OCI-LY1 (cell line): ENCODE results near the gene ERBB3.

Experiments used
- H2AFZ ChIP-seq: fragments of 200-600 bp; sonication (generic), shearing (Covaris generic); 2 replicates; pipeline ENCODE4 v1.6.0; 2014; ENCODE audit warnings: antibody characterized with exemption, mild to moderate bottlenecking, low read length
- H3F3A ChIP-seq: fragments of 200-600 bp; sonication (generic), shearing (Covaris generic); 2 replicates; pipeline ENCODE4 v1.6.0; 2014; ENCODE audit warnings: mild to moderate bottlenecking, antibody characterized with exemption, low read length, moderate library complexity; ENCODE audit not compliant: insufficient read depth
- H3K27ac ChIP-seq: fragments of 200-600 bp; sonication (generic); 2 replicates; pipeline ENCODE4 v1.5.1; 2014; ENCODE audit warnings: low read length, mixed run types, mild to moderate bottlenecking, low read depth; ENCODE audit not compliant: poor library complexity, severe bottlenecking
- H3K27me3 ChIP-seq: fragments of 200-600 bp; sonication (generic); 2 replicates; pipeline ENCODE4 v1.6.0; 2014; ENCODE audit warnings: antibody characterized with exemption, mild to moderate bottlenecking, low read length, moderate library complexity; ENCODE audit not compliant: insufficient read depth
- H3K36me3 ChIP-seq: fragments of 200-600 bp; sonication (generic); 2 replicates; pipeline ENCODE4 v1.6.1; 2014; ENCODE audit warnings: mild to moderate bottlenecking, antibody characterized with exemption, low read length, moderate library complexity, mixed read lengths; ENCODE audit not compliant: insufficient read depth
- H3K4me1 ChIP-seq: fragments of 200-600 bp; sonication (generic); 2 replicates; pipeline ENCODE4 v1.5.1; 2014; ENCODE audit warnings: mild to moderate bottlenecking, low read length, moderate library complexity; ENCODE audit not compliant: insufficient read depth, severe bottlenecking
- H3K4me2 ChIP-seq: fragments of 200-600 bp; sonication (generic), shearing (Covaris generic); 2 replicates; pipeline ENCODE4 v1.6.1; 2014; ENCODE audit warnings: low read length
- H3K4me3 ChIP-seq: fragments of 200-600 bp; sonication (generic); 2 replicates; pipeline ENCODE4 v1.5.1; 2014; ENCODE audit warnings: low read length, low read depth, mild to moderate bottlenecking, mixed read lengths; ENCODE audit not compliant: poor library complexity, severe bottlenecking
- H3K79me2 ChIP-seq: fragments of 200-600 bp; shearing (Covaris generic); 2 replicates; pipeline ENCODE4 v1.6.1; 2016; ENCODE audit warnings: mixed run types, low read length, mixed read lengths; ENCODE audit not compliant: insufficient read depth
- H3K9ac ChIP-seq: fragments of 200-600 bp; sonication (generic), shearing (Covaris generic); 2 replicates; pipeline ENCODE4 v1.6.1; 2014; ENCODE audit warnings: mild to moderate bottlenecking, low read length, mixed read lengths
- H3K9me2 ChIP-seq: fragments of 200-600 bp; sonication (generic), shearing (Covaris generic); 2 replicates; pipeline ENCODE4 v1.6.1; 2014; ENCODE audit warnings: low read depth, mild to moderate bottlenecking, low read length, mixed read lengths
- H3K9me3 ChIP-seq: fragments of 200-600 bp; shearing (Covaris generic); 2 replicates; pipeline ENCODE4 v1.6.1; 2014; ENCODE audit warnings: low read length, mixed read lengths
- H4K20me1 ChIP-seq: fragments of 200-600 bp; sonication (generic), shearing (Covaris generic); 2 replicates; pipeline ENCODE4 v1.6.0; 2016; ENCODE audit warnings: mild to moderate bottlenecking, low read length; ENCODE audit not compliant: insufficient read depth
- EZH2 ChIP-seq: fragments of 200-600 bp; sonication (generic), shearing (Covaris generic); IDR thresholded peaks from 2 replicates; pipeline ENCODE4 v1.8.0; 2017; ENCODE audit warnings: borderline replicate concordance, mixed run types, mild to moderate bottlenecking, antibody characterized with exemption, low read length, moderate library complexity, mixed read lengths
- TF ChIP-seq, protein P1 (sequence below): fragments of 200-600 bp; sonication (generic), shearing (Covaris generic); IDR thresholded peaks from 2 replicates; pipeline ENCODE4 v1.5.1; 2017; ENCODE audit warnings: mild to moderate bottlenecking, antibody characterized with exemption, low read length, moderate library complexity, mixed read lengths

ERBB3 gene

GRCh38 chr12:56037161-56037560, 42.8 kb upstream of the ERBB3 start:
- Histone ChIP-seq H3K9ac (no peak overlapping the region), H3K79me2 (peaks cover 3% of the 10 kb centered on the region), H3K4me3 (no peak overlapping the region), H3K36me3 (no peaks in the 10 kb centered on the region; the same call in 1 of the 2 replicates), H3K27ac (no peak overlapping the region), H3K9me3 (no peaks in the 10 kb centered on the region), H3F3A (no peaks in the 10 kb centered on the region), H4K20me1 (no peaks in the 10 kb centered on the region), H3K4me2 (no peak overlapping the region), H3K27me3 (no peaks in the 10 kb centered on the region), H3K4me1 (peaks cover 9% of the 10 kb centered on the region), H2AFZ (no peak overlapping the region), H3K9me2 (no peaks in the 10 kb centered on the region)
- TF ChIP-seq, protein P1, sequence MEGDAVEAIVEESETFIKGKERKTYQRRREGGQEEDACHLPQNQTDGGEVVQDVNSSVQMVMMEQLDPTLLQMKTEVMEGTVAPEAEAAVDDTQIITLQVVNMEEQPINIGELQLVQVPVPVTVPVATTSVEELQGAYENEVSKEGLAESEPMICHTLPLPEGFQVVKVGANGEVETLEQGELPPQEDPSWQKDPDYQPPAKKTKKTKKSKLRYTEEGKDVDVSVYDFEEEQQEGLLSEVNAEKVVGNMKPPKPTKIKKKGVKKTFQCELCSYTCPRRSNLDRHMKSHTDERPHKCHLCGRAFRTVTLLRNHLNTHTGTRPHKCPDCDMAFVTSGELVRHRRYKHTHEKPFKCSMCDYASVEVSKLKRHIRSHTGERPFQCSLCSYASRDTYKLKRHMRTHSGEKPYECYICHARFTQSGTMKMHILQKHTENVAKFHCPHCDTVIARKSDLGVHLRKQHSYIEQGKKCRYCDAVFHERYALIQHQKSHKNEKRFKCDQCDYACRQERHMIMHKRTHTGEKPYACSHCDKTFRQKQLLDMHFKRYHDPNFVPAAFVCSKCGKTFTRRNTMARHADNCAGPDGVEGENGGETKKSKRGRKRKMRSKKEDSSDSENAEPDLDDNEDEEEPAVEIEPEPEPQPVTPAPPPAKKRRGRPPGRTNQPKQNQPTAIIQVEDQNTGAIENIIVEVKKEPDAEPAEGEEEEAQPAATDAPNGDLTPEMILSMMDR: no peak
- TF ChIP-seq EZH2: no peak

DNA sequence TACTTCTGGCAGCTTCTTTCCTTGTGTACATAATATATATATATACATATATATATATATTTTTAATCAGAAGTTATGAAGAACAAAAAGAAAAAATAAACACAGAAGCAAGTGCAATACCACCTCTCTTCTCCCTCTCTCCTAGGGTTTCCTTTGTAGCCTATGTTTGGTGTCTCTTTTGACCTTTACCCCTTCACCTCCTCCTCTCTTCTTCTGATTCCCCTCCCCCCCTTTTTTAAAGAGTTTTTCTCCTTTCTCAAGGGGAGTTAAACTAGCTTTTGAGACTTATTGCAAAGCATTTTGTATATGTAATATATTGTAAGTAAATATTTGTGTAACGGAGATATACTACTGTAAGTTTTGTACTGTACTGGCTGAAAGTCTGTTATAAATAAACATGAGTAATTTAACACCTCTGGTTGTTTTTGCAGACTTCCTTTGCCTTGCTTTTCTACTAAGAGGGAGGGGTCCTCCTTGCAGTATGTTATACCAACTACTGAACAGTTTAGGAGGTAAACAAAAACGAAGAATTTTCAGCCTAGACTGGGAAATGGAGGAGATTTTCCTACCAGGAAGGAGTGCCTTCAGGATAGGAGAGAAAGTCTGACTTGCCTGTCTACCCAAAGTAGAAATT, 41.8 kb upstream of the ERBB3 start:
- TF ChIP-seq EZH2: no peak
- TF ChIP-seq, protein P1: no peak
- H3K9me2 ChIP-seq: no peaks in the 10 kb centered on the region
- H3K4me2 ChIP-seq: no peak overlapping the region
- H3K79me2 ChIP-seq: peaks cover 13% of the 10 kb centered on the region
- no peaks in the 10 kb centered on the region for H3K27me3 ChIP-seq
- no peaks in the 10 kb centered on the region for H3K9me3 ChIP-seq
- H3K4me1 ChIP-seq: peaks cover 15% of the 10 kb centered on the region
- H3K27ac ChIP-seq: no peak overlapping the region
- H3K9ac ChIP-seq: no peak overlapping the region
- no peak overlapping the region for H3K4me3 ChIP-seq
- H3K36me3 ChIP-seq: peaks cover 8% of the 10 kb centered on the region
- H3F3A ChIP-seq: no peaks in the 10 kb centered on the region
- H2AFZ ChIP-seq: no peak overlapping the region
- no peaks in the 10 kb centered on the region for H4K20me1 ChIP-seq

- no peak overlapping the region for H3K4me2 ChIP-seq
Measured at GRCh38 chr12:56040151-56040550, 39.8 kb upstream of the ERBB3 start.

More at GRCh38 chr12:56040151-56040550, 39.8 kb upstream of the ERBB3 start:
- TF ChIP-seq EZH2: no peak
- TF ChIP-seq, protein P1: no peak
- Histone ChIP-seq H3K9me3 (no peaks in the 10 kb centered on the region), H3K36me3 (peaks cover 27% of the 10 kb centered on the region), H3K4me3 (no peak overlapping the region), H3K79me2 (peaks cover 17% of the 10 kb centered on the region), H3K4me1 (peaks cover 22% of the 10 kb centered on the region), H3F3A (no peaks in the 10 kb centered on the region), H2AFZ (no peak overlapping the region), H3K9me2 (no peaks in the 10 kb centered on the region), H3K27ac (no peak overlapping the region), H3K27me3 (no peaks in the 10 kb centered on the region), H3K9ac (no peak overlapping the region), H4K20me1 (no peaks in the 10 kb centered on the region)
